Measurements from ENCODE around the gene WDR73. TPM values are rescaled to one million over a fixed set of nuclear protein-coding genes. Genes with fewer than 3 reads are reported as not detected.
A peak's percentile ranks its signal among the peaks of the same experiment; 100 is the strongest.

WDR73 gene
- total RNA-seq, 1 donor from 2014 or later = 38.7 TPM

DNA sequence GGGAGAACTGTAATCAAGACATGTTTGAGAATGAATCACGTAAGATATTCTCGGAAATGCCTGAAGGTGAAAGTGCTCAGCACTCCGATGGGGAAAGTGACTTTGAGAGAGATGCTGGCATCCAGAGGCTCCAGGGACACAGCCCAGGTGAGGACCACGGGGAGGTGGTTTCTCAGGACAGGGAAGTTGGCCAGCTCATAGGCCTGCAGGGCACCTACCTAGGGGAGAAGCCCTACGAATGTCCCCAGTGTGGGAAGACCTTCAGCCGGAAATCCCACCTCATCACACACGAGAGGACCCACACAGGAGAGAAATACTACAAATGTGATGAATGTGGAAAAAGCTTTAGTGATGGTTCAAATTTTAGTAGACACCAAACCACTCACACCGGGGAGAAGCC lies 33.5 kb downstream of the WDR73 start:
- no peak for DNase-seq (ENCODE audit: low spot score)

GRCh38 chr15:84616235-84616634 lies 37.8 kb downstream of the WDR73 start:
- no peak for DNase-seq (ENCODE audit: low spot score)

- no peak for DNase-seq (ENCODE audit: low spot score)
Measured at GRCh38 chr15:84611631-84612030, 42.5 kb downstream of the WDR73 start.

- DNase-seq (ENCODE audit: low spot score) = no peak
Measured at GRCh38 chr15:84609818-84610525, 44.1 kb downstream of the WDR73 start.

DNA sequence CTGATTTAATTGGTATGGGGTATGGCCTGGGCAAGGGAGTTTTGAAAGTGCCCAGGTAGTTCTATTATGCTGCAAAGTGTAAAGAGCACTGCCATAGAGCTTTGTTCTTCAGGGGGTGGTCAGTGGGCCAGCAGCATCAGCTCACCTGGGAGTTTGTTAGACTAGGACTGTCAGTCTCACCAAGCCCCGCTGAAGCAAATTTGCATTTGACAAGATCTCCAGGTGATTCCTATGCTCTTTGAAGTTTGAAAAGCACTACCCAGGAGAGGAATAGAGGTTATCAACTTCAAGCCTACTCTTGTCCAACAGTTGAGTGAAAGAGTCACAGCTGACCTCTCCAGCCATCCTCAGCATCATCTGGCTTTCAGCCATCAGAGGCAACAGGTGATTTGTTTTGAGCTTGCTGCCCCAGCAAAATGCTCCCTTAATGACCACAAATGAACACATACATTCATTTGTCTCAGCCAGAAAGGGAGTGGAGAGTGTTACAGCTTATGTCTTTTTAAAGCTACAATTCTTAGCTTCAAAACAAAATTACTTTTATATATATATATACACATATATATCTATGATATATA lies 45.3 kb downstream of the WDR73 start:
- no peak for DNase-seq (ENCODE audit: low spot score)

GRCh38 chr15:84606653-84607120 lies 47.4 kb downstream of the WDR73 start:
- peak; percentile 69 for DNase-seq (ENCODE audit: low spot score)

DNA sequence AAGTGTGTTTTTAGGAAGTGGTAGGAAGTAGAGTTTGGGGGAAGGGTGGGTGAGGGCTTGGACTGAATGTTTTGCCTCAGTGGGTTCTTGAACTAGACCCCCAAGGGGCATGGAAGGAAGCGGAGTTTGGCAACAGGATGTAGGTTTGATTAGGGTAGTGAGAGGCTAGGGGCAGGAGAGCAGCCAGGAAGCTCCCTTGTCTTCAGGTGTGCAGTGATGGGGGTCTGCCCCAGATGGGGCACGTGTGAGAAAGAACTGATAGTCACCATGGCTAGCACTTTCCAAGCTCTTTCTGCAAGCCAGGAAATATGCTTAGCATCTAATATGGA lies 48.6 kb downstream of the WDR73 start:
- DNase-seq (ENCODE audit: low spot score) = no peak

DNA sequence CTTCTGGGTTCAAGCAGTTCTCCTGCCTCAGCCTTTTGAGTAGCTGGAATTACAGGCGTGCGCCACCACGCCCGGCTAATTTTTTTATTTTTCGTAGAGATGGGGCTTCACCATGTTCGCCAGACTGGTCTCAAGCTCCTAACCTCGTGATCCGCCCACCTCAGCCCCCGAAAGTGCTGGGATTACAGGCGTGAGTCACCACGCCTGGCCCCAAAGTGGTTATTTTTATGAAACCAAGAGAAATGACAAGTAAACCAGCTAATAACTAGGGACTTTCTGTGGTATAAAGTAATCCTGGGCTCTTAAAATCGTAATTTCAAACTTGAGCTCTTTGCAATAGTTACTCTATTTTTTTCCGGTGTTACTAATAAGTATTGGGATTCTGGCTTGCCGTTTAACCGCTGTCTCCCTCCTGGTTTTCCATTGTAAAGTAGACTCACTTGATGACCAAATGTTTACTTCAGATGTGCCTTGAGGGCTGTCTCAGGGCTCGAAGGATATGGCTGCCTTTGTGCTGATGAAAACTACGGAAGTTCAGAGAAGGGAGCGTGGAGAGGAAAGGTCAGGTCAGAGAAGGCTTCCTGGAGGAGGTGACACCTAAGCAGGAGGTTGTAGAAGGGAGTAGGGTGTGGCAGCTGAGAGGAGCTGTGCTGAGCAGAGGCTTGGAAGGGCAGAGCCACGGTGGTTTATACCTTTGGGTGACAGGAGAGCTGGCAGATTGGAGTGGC lies 49.1 kb downstream of the WDR73 start:
- DNase-seq (ENCODE audit: low spot score) = no peak

DNA sequence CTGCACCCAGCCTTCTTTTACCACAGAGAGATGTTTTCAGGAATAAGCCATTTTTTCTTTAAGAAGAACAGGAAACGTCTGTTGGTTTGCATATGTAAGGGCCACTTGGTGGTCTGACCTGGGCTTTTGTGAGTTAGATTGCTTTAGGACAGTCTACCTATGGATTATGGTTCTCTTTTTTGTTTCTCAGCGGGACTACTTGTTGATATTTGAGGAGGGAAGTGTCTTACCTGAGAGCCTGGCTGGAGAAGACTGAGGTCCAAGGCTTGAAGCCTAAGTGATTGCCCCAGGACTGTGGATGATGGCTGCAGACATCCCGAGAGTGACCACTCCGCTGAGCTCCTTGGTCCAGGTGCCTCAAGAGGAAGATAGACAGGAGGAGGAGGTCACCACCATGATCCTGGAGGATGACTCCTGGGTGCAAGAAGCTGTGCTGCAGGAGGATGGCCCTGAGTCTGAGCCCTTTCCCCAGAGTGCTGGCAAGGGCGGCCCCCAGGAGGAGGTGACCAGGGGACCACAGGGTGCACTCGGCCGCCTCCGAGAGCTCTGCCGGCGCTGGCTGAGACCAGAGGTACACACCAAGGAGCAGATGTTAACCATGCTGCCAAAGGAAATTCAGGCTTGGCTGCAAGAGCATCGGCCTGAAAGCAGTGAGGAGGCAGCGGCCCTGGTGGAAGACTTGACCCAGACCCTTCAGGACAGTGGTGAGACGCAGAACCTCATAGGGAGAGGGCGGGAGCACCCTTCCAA lies 50.3 kb downstream of the WDR73 start:
- no peak for DNase-seq (ENCODE audit: low spot score)

DNA sequence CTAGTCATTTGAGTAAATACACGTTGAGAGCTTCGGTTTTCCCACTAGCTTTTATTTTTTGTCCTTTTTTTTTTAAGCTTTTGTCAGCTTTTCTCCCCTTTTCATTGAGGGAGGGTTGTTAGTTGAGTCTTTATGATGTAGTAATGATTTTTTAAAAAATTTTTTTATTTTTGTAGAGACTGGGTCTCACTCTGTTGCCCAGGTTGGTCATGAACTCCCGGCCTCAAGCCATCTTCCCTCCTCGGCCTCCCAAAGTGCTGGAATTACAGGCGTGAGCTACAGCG lies 52.6 kb downstream of the WDR73 start:
- no peak for DNase-seq (ENCODE audit: low spot score)

- peak; percentile 96 for DNase-seq (ENCODE audit: low spot score)
Measured at GRCh38 chr15:84600687-84601554, 53.2 kb downstream of the WDR73 start, which contains the start of gene ZSCAN2. TSS of gene ZSCAN2 (plus strand) at chr15:84601009. CDS start at chr15:84603928, 2,919 bp downstream.

DNA sequence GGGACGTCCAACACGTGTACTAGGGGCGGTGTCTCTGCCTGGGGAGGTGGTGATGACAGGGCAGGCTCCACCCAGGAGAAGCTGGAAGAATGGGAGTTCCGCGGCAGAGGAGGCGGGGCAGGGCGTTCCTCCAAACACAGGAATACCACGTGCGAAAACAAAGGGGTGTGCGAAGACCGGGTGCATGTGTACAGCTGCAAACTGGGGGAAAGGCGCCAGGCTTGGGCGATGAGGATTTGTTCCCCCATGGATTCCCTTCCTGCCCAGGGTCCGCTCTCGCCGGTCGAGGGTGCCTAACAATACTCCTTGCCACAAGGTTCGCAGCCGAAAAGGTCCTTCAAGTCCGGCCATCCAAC lies 53.8 kb downstream of the WDR73 start:
- peak; percentile 83 for DNase-seq (ENCODE audit: low spot score)

DNA sequence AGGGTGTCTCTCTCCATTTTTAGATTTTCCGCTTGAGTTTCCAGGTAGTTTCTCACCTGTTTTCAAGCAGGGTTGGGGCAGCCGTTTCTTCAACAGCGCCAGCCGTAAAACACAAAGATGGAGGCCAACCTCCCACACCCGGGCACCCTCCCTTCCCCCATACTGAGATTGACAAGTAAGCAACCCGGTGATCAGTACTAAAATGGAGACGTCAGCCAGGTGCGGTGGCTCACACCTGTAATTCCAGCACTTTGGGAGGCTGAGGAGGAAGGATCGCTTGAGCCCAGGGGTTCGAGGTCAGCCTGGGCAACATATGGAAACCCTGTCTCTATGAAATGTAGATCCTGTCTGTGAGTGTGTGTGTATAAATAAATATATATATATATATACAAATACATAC lies 54.2 kb downstream of the WDR73 start:
- no peak for DNase-seq (ENCODE audit: low spot score)

DNA sequence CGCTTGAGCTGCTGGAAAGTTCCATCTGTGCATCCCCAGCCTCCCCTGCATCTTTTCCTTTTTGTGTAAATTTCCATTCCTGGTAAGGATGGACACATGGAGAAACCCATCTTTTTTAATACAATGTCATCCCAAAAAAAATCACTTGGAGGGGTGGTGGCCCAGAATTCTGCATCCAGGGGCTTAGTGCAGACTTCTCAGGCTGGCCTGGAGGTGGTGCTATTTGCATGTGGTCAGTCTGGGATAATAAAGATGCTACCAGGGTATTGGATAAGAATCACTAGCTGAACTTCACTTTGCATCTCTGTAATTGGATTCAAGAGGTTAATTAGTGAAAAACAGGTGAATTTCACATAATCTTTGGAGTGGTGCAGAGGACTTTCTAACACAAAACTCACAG lies 55.1 kb downstream of the WDR73 start:
- DNase-seq (ENCODE audit: low spot score) = no peak

DNA sequence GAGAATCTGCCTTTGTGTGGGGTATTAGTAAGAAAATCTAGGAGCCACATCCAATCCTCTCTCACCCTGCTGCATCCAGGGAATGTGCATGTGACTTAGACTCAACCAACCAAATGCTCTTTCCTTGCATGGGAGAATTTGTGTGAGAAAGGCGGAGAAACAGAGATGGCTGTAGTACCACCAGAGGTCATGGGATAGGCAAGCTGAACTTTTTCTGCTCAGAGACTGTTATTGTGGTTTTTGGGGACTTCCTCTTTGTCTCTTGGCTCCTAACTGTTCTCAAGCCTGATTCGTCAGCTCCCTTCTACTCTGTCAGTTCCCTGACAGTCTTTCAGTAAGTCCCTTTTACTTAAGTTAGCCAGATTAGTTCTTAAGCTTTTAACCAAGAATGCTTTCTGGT lies 55.8 kb downstream of the WDR73 start:
- DNase-seq (ENCODE audit: low spot score) = no peak

GRCh38 chr15:84597296-84597695 lies 56.8 kb downstream of the WDR73 start:
- no peak for DNase-seq (ENCODE audit: low spot score)

GRCh38 chr15:84595660-84596059 lies 58.4 kb downstream of the WDR73 start:
- no peak for DNase-seq (ENCODE audit: low spot score)

DNA sequence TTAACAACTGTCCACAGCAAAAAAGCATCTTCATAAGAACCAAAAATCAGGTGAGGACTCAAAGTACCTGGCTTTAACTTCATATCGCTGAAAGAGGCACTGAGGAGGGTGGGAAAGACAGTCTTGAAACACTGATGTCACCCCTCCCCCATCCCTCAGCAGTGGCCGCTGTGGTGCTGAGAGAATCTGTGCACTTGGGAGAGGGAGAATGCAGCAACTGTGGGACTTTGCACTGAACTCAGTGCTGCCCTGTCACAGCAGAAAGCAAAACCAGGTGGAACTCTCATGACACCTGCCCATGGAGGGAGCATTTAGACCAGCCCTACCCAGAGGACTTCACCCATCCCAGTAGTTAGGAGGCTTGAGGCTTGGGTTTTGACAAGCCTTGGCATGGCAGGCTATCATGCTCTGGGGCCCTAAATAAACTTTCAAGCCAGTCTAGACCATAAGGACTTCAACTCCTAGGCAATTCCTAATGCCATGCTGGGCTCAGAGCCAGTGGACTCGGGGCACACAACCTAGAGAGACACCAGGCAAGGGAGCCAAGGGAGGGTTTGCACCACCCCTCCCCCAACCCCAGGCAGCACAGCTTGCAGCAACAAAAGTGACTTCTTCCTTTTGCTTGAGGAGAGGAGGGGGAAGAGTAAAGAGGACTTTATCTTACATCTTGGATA lies 59.3 kb downstream of the WDR73 start:
- DNase-seq (ENCODE audit: low spot score) = no peak

- no peak for DNase-seq (ENCODE audit: low spot score)
Measured at GRCh38 chr15:84591815-84592214, 62.3 kb downstream of the WDR73 start.

DNA sequence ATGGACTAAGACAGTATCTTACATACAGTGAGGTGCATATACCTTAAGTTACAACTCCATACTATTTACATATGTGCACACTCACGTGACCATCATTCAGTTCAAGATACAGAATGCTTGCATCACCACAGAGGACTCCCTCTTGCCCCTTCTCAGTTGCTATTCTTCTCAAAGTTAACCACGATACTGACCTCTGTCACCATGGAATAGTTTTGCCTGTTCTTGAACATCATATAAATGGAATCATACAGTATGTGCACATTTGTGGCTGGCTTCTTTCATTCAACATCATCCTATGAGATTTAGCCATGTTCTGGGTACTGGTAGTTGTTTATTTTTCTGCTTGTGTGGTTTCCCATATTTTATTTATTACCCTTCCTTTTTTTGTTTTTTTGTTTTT lies 63.7 kb downstream of the WDR73 start:
- DNase-seq (ENCODE audit: low spot score) = no peak
